HG03095 (cell line): ENCODE data around the gene ATXN10.

ENCODE experiments used
- ATAC-seq: cut with Tn5 transposase; IDR thresholded peaks from one replicate; pipeline ENCODE4 v1.9.1; 2021; ENCODE audit warnings: moderate library complexity; ENCODE audit not compliant: unreplicated experiment

The ATXN10 gene

DNA sequence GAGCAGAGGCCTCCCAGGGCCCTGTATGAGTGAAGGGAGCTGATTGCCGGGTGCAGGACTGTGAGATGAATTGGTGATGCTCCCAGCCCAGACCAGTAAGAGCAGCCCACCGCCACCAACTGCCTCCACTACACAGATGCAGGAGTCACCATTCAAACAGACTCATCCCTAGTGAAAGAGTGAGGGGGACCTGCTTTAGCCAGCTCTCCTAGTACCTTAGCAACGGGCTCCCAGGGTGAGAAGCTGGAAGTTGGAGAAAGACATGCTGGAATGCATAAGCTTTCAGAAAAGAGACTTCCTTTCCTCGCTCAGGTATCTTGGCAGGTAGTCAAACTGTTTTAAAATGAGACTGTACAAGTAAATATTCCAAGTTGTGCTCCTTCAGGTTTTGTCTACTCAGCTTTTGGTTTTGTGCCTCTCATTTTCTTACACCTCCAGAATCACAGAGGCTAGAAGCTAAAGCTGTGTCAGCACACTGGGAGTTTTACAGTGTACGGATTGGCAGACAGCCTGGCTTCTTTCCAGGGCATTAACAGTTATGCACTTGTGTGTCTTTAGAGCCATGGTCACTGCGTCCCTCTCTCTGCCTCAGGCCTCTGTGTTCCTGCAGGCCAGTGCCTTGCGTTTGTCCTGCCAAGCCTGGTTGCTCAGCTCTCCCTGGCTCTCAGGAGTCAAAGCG lies 146.2 kb downstream of the ATXN10 start:
- ATAC-seq, result no peak

- ATAC-seq, result no peak
Measured at GRCh38 chr22:45818424-45819085, 146.9 kb downstream of the ATXN10 start.

DNA sequence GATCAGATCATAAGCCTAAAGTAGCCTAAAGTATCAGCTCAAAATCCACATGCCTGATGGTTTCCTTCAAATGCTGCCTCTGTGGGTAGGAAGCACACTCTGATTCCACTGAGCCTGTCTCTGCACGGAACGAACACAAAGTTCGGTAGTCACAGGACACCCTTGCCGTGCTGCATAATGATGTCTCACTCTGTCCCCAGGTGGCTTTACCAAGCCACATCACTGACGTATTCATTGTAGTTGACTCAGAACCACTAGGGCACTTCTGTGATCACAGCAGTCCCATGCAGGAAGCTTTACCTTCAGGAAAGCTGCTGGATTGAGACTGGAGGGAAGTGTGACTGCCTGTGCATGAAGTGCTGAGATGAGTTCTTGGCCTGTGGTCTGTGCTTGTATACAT lies 147.7 kb downstream of the ATXN10 start:
- no peak for ATAC-seq

DNA sequence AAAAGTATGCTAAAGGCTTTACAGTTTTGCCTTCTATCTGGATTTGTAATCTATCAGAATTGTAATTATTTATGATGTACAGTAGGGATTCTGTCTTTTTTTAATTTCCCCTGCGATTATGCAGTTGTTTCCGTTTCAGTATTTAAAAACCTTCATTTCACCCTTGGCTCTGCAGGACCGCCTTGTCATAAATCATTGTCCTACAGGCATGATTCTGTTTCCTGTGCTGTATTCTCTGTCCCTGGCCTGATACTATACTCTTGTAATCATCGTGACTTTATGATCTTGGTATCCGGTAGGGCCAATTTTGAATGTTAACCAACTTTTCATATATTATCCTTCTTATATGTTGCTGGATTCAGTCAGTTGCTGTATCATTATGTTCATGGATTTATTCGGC lies 151.7 kb downstream of the ATXN10 start:
- ATAC-seq, result no peak

DNA sequence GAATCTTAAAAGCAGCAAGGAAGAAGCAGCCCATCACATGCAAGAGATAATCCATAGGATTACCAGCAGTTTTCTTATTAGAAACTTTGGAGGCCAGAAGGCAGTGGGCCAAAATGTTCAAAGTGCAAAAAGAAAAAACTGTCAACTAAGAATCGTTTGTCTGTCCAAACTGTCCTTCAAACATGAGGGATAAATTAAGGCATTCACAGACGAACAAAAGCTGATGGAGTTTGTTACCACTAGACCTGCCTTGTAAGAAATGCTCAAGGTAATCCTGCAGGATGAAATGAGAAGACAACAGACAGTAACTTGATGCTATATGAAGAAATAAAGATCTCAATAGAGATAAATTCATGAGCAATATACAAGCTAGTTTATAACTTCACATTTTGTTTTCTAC lies 154.9 kb downstream of the ATXN10 start:
- no peak for ATAC-seq

- no peak for ATAC-seq
Measured at GRCh38 chr22:45828841-45829240, 157.2 kb downstream of the ATXN10 start.

GRCh38 chr22:45830531-45831245 lies 159.1 kb downstream of the ATXN10 start:
- ATAC-seq, result no peak

- no peak for ATAC-seq
Measured at GRCh38 chr22:45831394-45831793, 159.8 kb downstream of the ATXN10 start.

GRCh38 chr22:45832180-45832579 lies 160.5 kb downstream of the ATXN10 start:
- ATAC-seq, result no peak

DNA sequence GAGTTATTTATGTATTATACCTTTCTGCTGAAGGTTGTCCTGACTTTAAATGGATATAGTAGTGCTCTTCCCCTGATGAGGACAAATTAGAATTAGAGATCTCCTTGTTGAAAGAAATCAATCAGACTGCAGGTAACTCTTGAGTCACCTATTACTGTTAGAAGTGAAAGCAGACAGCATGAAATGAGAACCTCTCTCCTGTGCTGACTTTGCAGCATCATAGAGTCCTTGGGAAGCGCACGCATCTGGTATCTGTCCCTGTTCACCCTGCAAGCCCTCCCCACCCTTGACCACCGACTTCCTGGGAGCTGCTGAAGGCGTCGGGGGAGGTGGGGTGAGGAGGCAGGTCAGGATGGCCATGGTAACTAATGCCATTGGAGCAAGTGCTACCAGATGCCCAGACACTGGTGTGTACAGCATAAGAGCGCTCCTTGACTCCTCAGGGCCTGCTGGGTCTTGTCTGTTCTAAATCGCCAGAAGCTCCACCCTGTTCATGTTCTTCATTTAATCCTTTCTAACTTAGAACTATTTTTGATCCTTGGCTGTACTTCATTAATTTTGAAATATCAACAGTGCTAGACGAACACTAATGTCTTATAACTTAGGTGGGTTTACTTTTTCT lies 161.4 kb downstream of the ATXN10 start:
- no peak for ATAC-seq

GRCh38 chr22:45833613-45834012 lies 162.0 kb downstream of the ATXN10 start:
- no peak for ATAC-seq

- no peak for ATAC-seq
Measured at GRCh38 chr22:45834241-45834640, 162.6 kb downstream of the ATXN10 start.

DNA sequence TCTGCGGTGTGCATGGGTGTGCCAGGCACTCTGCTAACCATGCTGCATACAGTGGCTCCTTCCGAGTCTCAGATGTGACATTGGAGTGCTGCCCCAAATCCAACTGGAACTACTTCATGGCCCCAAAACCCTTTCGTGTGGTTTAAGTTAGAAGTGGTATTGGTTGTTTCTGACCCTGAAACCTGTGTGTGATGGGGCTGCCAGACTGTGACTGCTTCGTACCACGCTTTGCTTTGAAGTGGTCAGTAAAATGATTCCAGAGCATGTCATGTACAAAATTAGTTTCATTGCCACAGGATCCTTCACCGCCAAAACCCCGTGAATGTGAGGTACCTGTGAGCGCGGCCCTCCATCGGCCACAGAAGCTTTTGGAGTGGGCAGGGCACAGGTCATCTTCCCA lies 163.2 kb downstream of the ATXN10 start:
- ATAC-seq, result no peak

DNA sequence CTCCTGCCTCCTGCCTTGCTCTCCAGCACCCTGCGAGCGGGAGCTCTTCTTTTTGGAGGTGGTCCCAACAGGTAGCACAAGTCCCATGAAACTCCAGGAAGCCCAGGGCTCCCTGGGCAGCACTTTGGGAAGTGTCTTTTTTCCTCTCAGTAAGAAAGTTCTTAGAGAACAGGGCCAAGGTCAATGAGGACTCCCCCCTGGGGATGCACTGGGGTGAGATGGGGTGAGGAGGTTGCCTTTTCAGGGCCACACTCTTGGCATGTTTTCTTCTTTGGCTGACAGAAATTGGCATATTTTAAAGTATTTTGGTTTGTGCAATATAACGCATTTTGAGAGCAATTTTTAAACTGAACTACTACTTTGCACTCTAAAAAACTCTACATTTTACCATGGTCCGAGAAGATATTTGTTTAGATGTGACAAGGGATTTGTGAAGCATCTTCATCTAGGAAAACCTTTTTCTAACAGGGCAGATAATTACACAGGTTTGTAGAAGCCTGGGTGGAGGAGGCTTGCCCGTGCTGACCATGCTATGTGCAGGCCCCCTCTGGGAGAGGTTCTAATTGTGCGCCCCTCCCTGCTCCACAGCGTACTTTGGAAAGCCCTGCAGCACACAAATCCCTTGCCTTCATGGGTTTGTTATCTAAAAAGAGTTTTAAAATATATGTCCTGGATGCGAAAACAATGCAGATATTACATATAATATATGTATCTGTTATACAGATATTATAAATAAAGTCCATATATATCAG lies 165.0 kb downstream of the ATXN10 start:
- no peak for ATAC-seq

GRCh38 chr22:45837508-45837907 lies 165.9 kb downstream of the ATXN10 start:
- no peak for ATAC-seq

DNA sequence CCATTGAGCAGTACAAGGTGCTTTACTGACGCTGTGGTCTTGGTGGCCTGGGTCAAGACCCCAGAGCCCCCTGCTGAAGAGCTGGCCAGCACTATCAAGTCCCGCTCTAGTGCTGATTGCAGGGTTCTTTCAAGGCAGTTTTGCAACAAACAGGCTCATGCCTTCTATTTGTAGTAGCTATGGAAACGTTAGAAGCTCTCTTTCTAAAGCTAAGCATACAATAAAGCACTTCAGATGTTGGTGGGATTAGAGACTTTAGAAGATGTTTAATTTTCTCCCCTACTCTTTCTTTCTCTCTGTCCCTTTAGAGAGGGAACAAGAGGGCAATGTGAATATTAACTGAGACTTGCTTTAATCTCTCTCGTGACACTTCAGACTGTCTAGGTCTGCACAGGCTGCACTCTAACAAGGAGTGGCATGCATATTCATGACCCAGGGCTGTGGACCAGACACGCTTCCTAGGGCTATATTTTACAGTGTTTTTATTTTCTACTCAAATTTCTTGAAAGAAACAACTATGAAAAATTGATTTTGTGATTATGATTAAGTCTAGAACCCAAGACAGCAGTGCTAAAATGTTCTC lies 166.8 kb downstream of the ATXN10 start:
- no peak for ATAC-seq

DNA sequence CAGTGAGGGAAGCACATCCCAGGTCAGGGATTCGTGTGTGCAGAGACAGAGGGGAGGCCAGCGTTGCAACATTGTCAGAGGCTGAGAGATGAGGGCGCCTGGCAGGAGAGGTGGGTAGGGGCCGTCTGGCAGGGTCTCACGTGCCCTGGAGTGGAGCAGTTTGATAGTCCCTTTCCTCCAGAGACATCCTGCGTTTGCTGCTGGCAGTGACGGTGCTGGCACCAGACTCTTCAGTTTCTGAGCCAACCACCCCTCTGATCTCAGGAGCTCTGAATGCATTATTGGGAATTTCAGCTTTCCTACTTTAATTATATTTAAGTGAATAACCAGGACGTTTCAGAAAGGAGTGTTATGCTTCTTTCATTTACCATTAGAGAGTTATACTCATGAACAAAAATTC lies 168.8 kb downstream of the ATXN10 start:
- ATAC-seq, result no peak

DNA sequence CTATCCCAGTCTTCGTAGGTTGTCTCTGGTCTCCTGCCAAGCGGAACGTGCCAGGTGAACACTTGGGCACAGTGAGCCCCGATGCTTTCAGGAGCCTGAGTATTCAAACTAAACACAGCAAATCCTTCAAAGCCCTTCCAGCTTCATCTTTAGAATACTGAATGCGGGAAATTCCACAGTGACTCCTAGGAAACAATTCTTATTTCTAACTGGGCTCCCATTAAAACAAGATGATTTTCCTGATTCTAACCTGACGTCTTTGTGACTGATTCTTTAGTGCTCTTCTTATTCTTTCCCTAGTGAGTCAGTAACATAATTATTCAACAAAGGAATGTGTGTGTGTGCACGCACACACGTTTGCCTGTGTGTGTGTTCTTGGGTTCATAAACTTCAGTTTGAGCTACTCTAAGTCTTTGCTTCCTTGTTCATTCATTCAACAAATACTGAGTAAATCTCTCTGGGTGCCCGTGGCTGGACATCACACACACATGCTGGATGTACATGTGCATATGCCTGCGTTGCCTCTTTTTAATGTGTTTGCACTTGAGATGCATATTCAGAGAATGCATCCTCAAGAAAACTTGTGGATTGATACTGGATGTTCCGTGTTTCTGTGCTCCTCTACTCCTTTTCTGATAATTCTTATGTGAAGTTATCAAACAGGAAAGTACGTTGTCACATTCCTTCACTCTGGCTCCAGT lies 170.8 kb downstream of the ATXN10 start:
- no peak for ATAC-seq

DNA sequence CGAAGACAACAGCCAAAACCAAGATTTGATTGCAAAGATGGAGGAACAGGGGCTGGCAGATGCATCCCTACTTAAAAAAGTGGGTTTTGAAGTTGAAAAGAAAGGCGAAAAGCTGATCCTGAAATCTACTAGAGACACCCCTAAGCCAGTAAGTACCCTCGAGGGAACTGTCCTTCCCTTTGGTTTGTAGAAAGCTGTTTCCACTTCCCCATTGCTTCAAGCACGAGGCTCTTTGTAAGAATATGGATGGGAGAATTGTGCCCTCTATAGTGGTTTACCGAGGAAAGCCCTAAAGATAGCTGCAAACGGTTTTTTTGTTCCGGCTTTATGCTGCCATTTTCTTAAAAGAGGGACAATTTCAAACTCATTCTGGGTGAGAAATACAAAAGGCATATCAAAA lies 171.4 kb downstream of the ATXN10 start:
- no peak for ATAC-seq

GRCh38 chr22:45843986-45844385 lies 172.4 kb downstream of the ATXN10 start:
- no peak for ATAC-seq
